GM12872 (cell line): ENCODE measurements around the gene KIF23.

Experiments used
- TF ChIP-seq, protein P1 (sequence below): IDR thresholded peaks from 3 replicates; pipeline ENCODE4 v1.5.1; 2011; ENCODE audit warnings: low read depth, mild to moderate bottlenecking, low read length, moderate library complexity; ENCODE audit not compliant: insufficient read depth

The KIF23 gene

GRCh38 chr15:69380726-69381105, 33.4 kb upstream of the KIF23 start:
- TF ChIP-seq, protein P1, sequence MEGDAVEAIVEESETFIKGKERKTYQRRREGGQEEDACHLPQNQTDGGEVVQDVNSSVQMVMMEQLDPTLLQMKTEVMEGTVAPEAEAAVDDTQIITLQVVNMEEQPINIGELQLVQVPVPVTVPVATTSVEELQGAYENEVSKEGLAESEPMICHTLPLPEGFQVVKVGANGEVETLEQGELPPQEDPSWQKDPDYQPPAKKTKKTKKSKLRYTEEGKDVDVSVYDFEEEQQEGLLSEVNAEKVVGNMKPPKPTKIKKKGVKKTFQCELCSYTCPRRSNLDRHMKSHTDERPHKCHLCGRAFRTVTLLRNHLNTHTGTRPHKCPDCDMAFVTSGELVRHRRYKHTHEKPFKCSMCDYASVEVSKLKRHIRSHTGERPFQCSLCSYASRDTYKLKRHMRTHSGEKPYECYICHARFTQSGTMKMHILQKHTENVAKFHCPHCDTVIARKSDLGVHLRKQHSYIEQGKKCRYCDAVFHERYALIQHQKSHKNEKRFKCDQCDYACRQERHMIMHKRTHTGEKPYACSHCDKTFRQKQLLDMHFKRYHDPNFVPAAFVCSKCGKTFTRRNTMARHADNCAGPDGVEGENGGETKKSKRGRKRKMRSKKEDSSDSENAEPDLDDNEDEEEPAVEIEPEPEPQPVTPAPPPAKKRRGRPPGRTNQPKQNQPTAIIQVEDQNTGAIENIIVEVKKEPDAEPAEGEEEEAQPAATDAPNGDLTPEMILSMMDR, result no peak

GRCh38 chr15:69384626-69385598, 29.2 kb upstream of the KIF23 start:
- TF ChIP-seq, protein P1, result no peak

DNA sequence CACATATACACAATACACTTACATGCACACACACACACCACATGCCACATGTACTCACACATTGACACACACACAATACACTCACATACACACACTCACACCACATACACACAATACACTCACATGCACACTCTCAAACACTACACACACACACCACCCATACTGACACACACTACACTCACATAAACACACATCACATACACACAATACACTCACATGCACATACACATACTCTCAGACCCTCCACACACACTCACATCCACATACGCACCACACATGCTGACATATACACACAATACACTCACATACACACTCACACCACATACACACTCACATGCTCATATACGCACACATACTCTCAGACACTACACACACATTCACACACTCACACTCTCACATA, 28.3 kb upstream of the KIF23 start:
- TF ChIP-seq, protein P1, result no peak

- TF ChIP-seq, protein P1, result no peak
Measured at GRCh38 chr15:69386284-69386683, 27.9 kb upstream of the KIF23 start.

GRCh38 chr15:69388260-69388705, 25.9 kb upstream of the KIF23 start:
- TF ChIP-seq, protein P1, result no peak

GRCh38 chr15:69389426-69389825, 24.7 kb upstream of the KIF23 start:
- TF ChIP-seq, protein P1, result no peak

GRCh38 chr15:69390575-69390974, 23.6 kb upstream of the KIF23 start:
- TF ChIP-seq, protein P1, result no peak
